CD4-positive, alpha-beta T cell (primary cell): Measurements from ENCODE around the gene OIT3. TPM values are rescaled to one million over a fixed set of nuclear protein-coding genes. Genes with fewer than 3 reads are reported as not detected.

Experiments
- ATAC-seq: fragments of 200-7000 bp; cut with Tn5 transposase; one replicate; pipeline ENCODE4 v1.10.0; 2022; ENCODE audit warnings: mild to moderate bottlenecking; ENCODE audit not compliant: poor library complexity
- CTCF ChIA-PET: fragments of 350-600 bp; sonication (Branson Sonifier 250); formaldehyde crosslinking; loops from one replicate; lab custom pipeline; 2021; ENCODE audit warnings: antibody characterized with exemption, inconsistent platforms; lab: Charles Lee
- POLR2A ChIA-PET: fragments of 350-600 bp; sonication (Branson Sonifier 250); formaldehyde crosslinking; loops from one replicate; lab custom pipeline; 2021; ENCODE audit warnings: antibody characterized with exemption, inconsistent platforms; lab: Charles Lee
- DNase-seq, 14 experiments: peaks; one replicate each; pipeline ENCODE4 v3.0.0-alpha.2; 2013 to 2020; ENCODE audit warnings: mixed read lengths in 2 of 14
- H3K27ac ChIP-seq, 2 donors: one replicate each; pipeline versions ENCODE4 v1.5.1 to v1.7.0; 2013; ENCODE audit warnings: low read length in 2 of 2, low read depth in 1 of 2, mild to moderate bottlenecking in 1 of 2
- H3K27me3 ChIP-seq, 2 experiments: 1 replicate in 1 of 2; 2 replicates in 1 of 2; pipeline versions ENCODE4 v1.6.1 to v1.7.0; 2013; ENCODE audit warnings: low read length in 2 of 2, control low read depth in 1 of 2, mild to moderate bottlenecking in 1 of 2, moderate library complexity in 1 of 2; ENCODE audit not compliant: insufficient read depth in 2 of 2, control insufficient read depth in 1 of 2
- H3K36me3 ChIP-seq: one replicate; pipeline ENCODE4 v1.6.1; 2013; ENCODE audit warnings: low read length, control low read depth; ENCODE audit not compliant: insufficient read depth
- H3K4me1 ChIP-seq: one replicate; pipeline ENCODE4 v1.6.1; 2013; ENCODE audit warnings: low read length, control low read depth; ENCODE audit not compliant: insufficient read depth
- H3K4me3 ChIP-seq: one replicate; pipeline ENCODE4 v1.5.1; 2013; ENCODE audit warnings: mild to moderate bottlenecking, low read length, moderate library complexity
- H3K9me3 ChIP-seq, 2 experiments: 1 replicate in 1 of 2; 2 replicates in 1 of 2; pipeline versions ENCODE4 v1.6.1 to v1.7.0; 2013; ENCODE audit warnings: low read length in 2 of 2, mild to moderate bottlenecking in 2 of 2, control low read depth in 1 of 2, moderate library complexity in 1 of 2; ENCODE audit not compliant: control insufficient read depth in 1 of 2, insufficient read depth in 1 of 2
- H3K27ac Mint-ChIP-seq: one replicate; pipeline ENCODE4 v1.8.0; 2020; ENCODE audit warnings: mixed read lengths
- H3K27me3 Mint-ChIP-seq: one replicate; pipeline ENCODE4 v1.8.0; 2021; ENCODE audit warnings: mixed read lengths
- H3K36me3 Mint-ChIP-seq: one replicate; pipeline ENCODE4 v1.8.0; 2021; ENCODE audit warnings: low read depth, mixed read lengths
- H3K4me1 Mint-ChIP-seq: one replicate; pipeline ENCODE4 v1.8.0; 2021; ENCODE audit warnings: low read depth, mixed read lengths
- H3K4me3 Mint-ChIP-seq: one replicate; pipeline ENCODE4 v1.8.0; 2020; ENCODE audit warnings: mild to moderate bottlenecking, mixed read lengths
- H3K9me3 Mint-ChIP-seq: one replicate; pipeline ENCODE4 v1.8.0; 2020; ENCODE audit warnings: mixed read lengths
- intact Hi-C, 2 experiments: fragments of 100-400 bp; cut with DNase I in 1 of 2; cut with micrococcal nuclease in 1 of 2; formaldehyde crosslinking; loops; one replicate each; pipeline versions ENCODE4 v1.15.1 to v1.9.0; 2023 to 2025; cut with DNase I, micrococcal nuclease
- total RNA-seq, 174 experiments: library from RNA in 2 of 174; stranded (reverse) in 2 of 174; gene quantifications; one replicate each; pipeline ENCODE4 v1.2.3 and lab custom pipeline; 2021 to 2026
- TF ChIP-seq, protein P1 (sequence below): fragments of 200-600 bp; IDR thresholded peaks from one replicate; pipeline ENCODE4 v1.8.0; 2022; ENCODE audit warnings: antibody characterized with exemption, mild to moderate bottlenecking

OIT3 gene
- total RNA-seq, 2 experiments from 2014 or later = not detected

GRCh38 chr10:72862957-72863356 lies 30.6 kb upstream of the OIT3 start:
- H3K27me3 Mint-ChIP-seq = no peaks in the 10 kb centered on the region
- intact Hi-C loops = no loop called here
- H3K4me3 Mint-ChIP-seq = no peak overlapping the region

GRCh38 chr10:72875250-72876055 lies 18.1 kb upstream of the OIT3 start:
- Histone ChIP-seq H3K36me3 (peaks cover 4% of the 10 kb centered on the region), H3K27me3 (no peaks in the 10 kb centered on the region), H3K4me1 (no peaks in the 10 kb centered on the region), H3K27ac (no peak overlapping the region), H3K4me3 (no peak overlapping the region), H3K9me3 (no peaks in the 10 kb centered on the region)
- POLR2A ChIA-PET = no interaction called here
- H3K4me1 Mint-ChIP-seq = no peaks in the 10 kb centered on the region
- peak in 4 of 14 experiments; percentile 5 to 47 (median 38) for DNase-seq
- ATAC-seq = no peak
- H3K9me3 Mint-ChIP-seq = peaks cover 1% of the 10 kb centered on the region
- H3K36me3 Mint-ChIP-seq = peaks cover 46% of the 10 kb centered on the region
- TF ChIP-seq, protein P1, sequence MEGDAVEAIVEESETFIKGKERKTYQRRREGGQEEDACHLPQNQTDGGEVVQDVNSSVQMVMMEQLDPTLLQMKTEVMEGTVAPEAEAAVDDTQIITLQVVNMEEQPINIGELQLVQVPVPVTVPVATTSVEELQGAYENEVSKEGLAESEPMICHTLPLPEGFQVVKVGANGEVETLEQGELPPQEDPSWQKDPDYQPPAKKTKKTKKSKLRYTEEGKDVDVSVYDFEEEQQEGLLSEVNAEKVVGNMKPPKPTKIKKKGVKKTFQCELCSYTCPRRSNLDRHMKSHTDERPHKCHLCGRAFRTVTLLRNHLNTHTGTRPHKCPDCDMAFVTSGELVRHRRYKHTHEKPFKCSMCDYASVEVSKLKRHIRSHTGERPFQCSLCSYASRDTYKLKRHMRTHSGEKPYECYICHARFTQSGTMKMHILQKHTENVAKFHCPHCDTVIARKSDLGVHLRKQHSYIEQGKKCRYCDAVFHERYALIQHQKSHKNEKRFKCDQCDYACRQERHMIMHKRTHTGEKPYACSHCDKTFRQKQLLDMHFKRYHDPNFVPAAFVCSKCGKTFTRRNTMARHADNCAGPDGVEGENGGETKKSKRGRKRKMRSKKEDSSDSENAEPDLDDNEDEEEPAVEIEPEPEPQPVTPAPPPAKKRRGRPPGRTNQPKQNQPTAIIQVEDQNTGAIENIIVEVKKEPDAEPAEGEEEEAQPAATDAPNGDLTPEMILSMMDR = no peak
- no peak overlapping the region for H3K4me3 Mint-ChIP-seq
- H3K27me3 Mint-ChIP-seq = no peaks in the 10 kb centered on the region
- CTCF ChIA-PET = no interaction called here
- intact Hi-C loops = loop anchor here (1.0 kb wide), 1 partner anchor 511 kb away; no protein-coding TSS in a partner anchor
- H3K27ac Mint-ChIP-seq = no peak overlapping the region

More at GRCh38 chr10:72862957-72863356, 30.6 kb upstream of the OIT3 start:
- Histone ChIP-seq H3K36me3 (peaks cover 3% of the 10 kb centered on the region), H3K27ac (no peak overlapping the region), H3K4me3 (no peak overlapping the region), H3K27me3 (no peaks in the 10 kb centered on the region), H3K9me3 (no peaks in the 10 kb centered on the region), H3K4me1 (no peaks in the 10 kb centered on the region)
- TF ChIP-seq, protein P1 = no peak
- POLR2A ChIA-PET = no interaction called here
- no peak overlapping the region for H3K27ac Mint-ChIP-seq
- H3K4me1 Mint-ChIP-seq = no peaks in the 10 kb centered on the region
- ATAC-seq (no peak), DNase-seq (no peak)
- H3K9me3 Mint-ChIP-seq = no peaks in the 10 kb centered on the region
- CTCF ChIA-PET = no interaction called here
- H3K36me3 Mint-ChIP-seq = peaks cover 33% of the 10 kb centered on the region

DNA sequence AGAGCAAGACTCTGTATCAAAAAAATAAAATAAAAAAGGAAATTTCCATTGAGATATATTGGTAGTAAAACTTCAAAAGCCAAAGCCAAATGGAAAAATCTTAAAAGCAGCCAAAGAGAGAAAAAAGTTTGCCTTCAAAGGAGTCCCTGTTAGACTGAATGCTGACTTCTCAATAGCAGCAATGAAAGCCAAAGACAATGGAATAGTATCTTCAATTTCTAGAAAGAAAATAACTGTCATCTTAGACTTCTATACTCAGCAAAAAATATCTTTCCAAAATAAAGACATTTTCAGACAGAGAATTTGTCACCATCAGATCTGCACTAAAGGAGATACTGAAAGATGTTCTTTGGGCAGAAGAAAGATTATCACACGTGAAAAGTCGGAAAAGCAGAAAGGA lies 14.3 kb upstream of the OIT3 start:
- H3K27me3 ChIP-seq = no peaks in the 10 kb centered on the region
- Mint-ChIP-seq H3K4me3 (no peak overlapping the region), H3K9me3 (peaks cover 3% of the 10 kb centered on the region), H3K36me3 (peaks cover 43% of the 10 kb centered on the region), H3K27me3 (no peaks in the 10 kb centered on the region), H3K4me1 (no peaks in the 10 kb centered on the region), H3K27ac (no peak overlapping the region)
- no peaks in the 10 kb centered on the region for H3K4me1 ChIP-seq
- CTCF ChIA-PET = no interaction called here
- H3K4me3 ChIP-seq = no peak overlapping the region
- POLR2A ChIA-PET = no interaction called here
- DNase-seq (no peak), ATAC-seq (no peak)
- no peaks in the 10 kb centered on the region for H3K36me3 ChIP-seq
- no peak overlapping the region for H3K27ac ChIP-seq
- H3K9me3 ChIP-seq = no peaks in the 10 kb centered on the region
- intact Hi-C loops = no loop called here
- TF ChIP-seq, protein P1 = no peak
